Tibial nerve (tissue), 4 donors: ENCODE results near the gene ZNF219. TPM values are rescaled to one million over a fixed set of nuclear protein-coding genes. Genes with fewer than 3 reads are reported as not detected.

ENCODE experiments used
- DNase-seq, 2 donors: peaks; one replicate each; pipeline ENCODE4 v3.0.0-alpha.2; 2019; ENCODE audit warnings: low spot score in 2 of 2
- H3K27ac ChIP-seq, 4 donors: fragments of 200-600 bp; sonication (generic) in 3 of 4; one replicate each; pipeline ENCODE4 v1.5.1; 2017 to 2019; ENCODE audit warnings: mild to moderate bottlenecking in 1 of 4
- H3K27me3 ChIP-seq, 2 donors: fragments of 200-600 bp; sonication (generic) in 1 of 2; one replicate each; pipeline versions ENCODE4 v1.5.1 to v1.6.0; 2017 to 2019
- H3K36me3 ChIP-seq, 3 donors: fragments of 200-600 bp; sonication (generic); one replicate each; pipeline ENCODE4 v1.5.1; 2018 to 2019
- H3K4me1 ChIP-seq, 4 donors: fragments of 200-600 bp; sonication (generic) in 3 of 4; one replicate each; pipeline ENCODE4 v1.5.1; 2017 to 2019
- H3K4me3 ChIP-seq, 4 donors: fragments of 200-600 bp; sonication (generic) in 3 of 4; one replicate each; pipeline ENCODE4 v1.5.1; 2017 to 2019; ENCODE audit warnings: mild to moderate bottlenecking in 1 of 4, moderate library complexity in 1 of 4
- H3K9me3 ChIP-seq, 4 donors: fragments of 200-600 bp; sonication (generic) in 3 of 4; one replicate each; pipeline ENCODE4 v1.5.1; 2017 to 2019
- EP300 ChIP-seq, 2 donors: sonication (generic); formaldehyde crosslinking; IDR thresholded peaks; one replicate each; pipeline ENCODE4 v1.6.1; 2017; ENCODE audit warnings: antibody characterized with exemption in 2 of 2, mild to moderate bottlenecking in 1 of 2
- POLR2A ChIP-seq, 2 donors: fragments of 450-650 bp; IDR thresholded peaks; one replicate each; pipeline ENCODE4 v1.6.1; 2017; ENCODE audit warnings: antibody characterized with exemption in 2 of 2, mild to moderate bottlenecking in 2 of 2, moderate library complexity in 2 of 2
- whole genome bisulfite sequencing, 2 donors: methylation state at CpG; one replicate each; pipeline ENCODE4 v1.1.5; 2018; 5-methylcytosine and 5-hydroxymethylcytosine counted together
- total RNA-seq, 4 donors: library from RNA; depleted of rRNA; stranded (reverse); fragments of >200 nt; gene quantifications; one replicate each; pipeline ENCODE4 v1.1.0, GENCODE V29; 2016
- TF ChIP-seq, protein P1 (sequence below), 5 experiments: fragments of 200-600 bp in 3 of 5; fragments of 450-650 bp in 2 of 5; sonication (generic) in 3 of 5; IDR thresholded peaks; one replicate each; pipeline ENCODE4 v1.5.1; 2016 to 2019; ENCODE audit warnings: antibody characterized with exemption in 5 of 5, mild to moderate bottlenecking in 3 of 5, moderate library complexity in 2 of 5

The ZNF219 gene
- total RNA-seq, 4 donors from 2014 or later, result 28.6 to 90.3 (median 34.9) TPM

DNA sequence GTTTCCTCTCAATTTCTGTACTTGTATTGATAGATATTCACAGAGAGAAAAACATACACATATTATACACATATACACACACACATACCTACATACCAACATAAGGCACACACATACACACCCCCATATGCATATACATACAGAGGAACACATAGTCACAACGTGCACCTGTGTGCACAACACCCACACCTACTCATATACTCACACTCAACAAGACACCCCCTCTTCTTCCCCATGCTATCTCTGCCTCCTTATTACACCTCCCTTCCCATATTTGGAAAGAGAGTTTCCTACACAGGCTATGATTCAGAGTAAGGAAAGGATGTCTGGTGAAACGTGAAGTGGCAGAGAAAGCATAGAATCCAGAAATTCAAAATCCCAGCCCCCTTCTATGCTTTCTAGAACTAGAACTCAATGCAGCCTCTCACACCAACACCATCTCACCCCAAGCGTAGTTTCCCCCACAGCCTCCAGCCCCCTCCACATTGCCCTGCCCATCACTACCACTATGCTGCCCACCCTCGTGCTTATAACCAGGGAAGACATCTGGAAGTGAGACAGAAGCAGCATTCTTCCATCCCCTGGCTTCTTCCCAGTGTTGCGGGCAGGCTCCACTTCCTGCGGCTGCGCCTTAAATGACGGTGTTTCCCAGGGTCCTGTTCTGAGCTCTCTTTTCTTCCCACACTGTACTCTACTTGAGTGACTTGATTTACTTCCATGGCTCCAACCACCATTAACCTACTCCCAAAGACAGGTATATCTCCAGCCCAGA is 38.4 kb downstream of the ZNF219 start:
- WGBS, 2 donors, result 43% methylated on average over 8 of the region's 8 CpGs
- Histone ChIP-seq H3K9me3 (no peaks in the 10 kb centered on the region), H3K27me3 (no peaks in the 10 kb centered on the region), H3K4me3 (no peak overlapping the region), H3K36me3 (no peaks in the 10 kb centered on the region), H3K4me1 (peaks cover 0 to 74% (median 6%) of the 10 kb centered on the region in 4 donors), H3K27ac (peak overlapping the region in 3 of 4 donors; percentile 32 to 81 (median 52))
- DNase-seq, result no peak
- TF ChIP-seq, protein P1, sequence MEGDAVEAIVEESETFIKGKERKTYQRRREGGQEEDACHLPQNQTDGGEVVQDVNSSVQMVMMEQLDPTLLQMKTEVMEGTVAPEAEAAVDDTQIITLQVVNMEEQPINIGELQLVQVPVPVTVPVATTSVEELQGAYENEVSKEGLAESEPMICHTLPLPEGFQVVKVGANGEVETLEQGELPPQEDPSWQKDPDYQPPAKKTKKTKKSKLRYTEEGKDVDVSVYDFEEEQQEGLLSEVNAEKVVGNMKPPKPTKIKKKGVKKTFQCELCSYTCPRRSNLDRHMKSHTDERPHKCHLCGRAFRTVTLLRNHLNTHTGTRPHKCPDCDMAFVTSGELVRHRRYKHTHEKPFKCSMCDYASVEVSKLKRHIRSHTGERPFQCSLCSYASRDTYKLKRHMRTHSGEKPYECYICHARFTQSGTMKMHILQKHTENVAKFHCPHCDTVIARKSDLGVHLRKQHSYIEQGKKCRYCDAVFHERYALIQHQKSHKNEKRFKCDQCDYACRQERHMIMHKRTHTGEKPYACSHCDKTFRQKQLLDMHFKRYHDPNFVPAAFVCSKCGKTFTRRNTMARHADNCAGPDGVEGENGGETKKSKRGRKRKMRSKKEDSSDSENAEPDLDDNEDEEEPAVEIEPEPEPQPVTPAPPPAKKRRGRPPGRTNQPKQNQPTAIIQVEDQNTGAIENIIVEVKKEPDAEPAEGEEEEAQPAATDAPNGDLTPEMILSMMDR (IDR thresholded peaks at IDR 0.05), result no peak
- no peak for TF ChIP-seq EP300 (IDR thresholded peaks at IDR 0.05)
- no peak for TF ChIP-seq POLR2A (IDR thresholded peaks at IDR 0.05)

DNA sequence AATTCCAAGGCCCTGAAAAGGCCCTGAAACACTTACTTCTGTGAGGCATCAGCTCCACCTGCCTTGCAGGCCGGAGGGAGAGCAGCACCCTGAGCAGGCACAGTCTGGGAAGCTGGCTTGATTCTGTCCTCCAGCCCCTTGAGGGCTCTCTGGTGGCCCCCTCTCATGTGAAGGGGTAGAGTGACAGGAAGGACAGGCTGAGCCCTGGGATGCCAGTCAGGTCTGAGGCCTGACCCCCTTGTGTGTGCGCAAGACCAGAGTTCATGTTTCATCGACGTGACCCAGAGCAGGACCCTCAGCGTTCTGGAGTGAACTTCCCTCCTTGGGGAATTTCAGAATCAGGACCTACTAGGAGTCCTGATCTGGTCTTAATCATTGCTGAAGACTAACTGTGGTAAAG is 39.6 kb downstream of the ZNF219 start:
- peak overlapping the region in 2 of 4 donors; percentile 31 to 50 for H3K27ac ChIP-seq
- no peak overlapping the region for H3K4me3 ChIP-seq
- TF ChIP-seq EP300 (IDR thresholded peaks at IDR 0.05) (no peak), POLR2A (IDR thresholded peaks at IDR 0.05) (no peak)
- TF ChIP-seq, protein P1 (IDR thresholded peaks at IDR 0.05), result no peak
- DNase-seq, result no peak
- no peaks in the 10 kb centered on the region for H3K27me3 ChIP-seq
- WGBS, 2 donors, result 70 to 81% methylated on average over 5 of the region's 5 CpGs
- peaks cover 0 to 74% (median 6%) of the 10 kb centered on the region in 4 donors for H3K4me1 ChIP-seq
- H3K36me3 ChIP-seq, result no peaks in the 10 kb centered on the region
- H3K9me3 ChIP-seq, result no peaks in the 10 kb centered on the region

DNA sequence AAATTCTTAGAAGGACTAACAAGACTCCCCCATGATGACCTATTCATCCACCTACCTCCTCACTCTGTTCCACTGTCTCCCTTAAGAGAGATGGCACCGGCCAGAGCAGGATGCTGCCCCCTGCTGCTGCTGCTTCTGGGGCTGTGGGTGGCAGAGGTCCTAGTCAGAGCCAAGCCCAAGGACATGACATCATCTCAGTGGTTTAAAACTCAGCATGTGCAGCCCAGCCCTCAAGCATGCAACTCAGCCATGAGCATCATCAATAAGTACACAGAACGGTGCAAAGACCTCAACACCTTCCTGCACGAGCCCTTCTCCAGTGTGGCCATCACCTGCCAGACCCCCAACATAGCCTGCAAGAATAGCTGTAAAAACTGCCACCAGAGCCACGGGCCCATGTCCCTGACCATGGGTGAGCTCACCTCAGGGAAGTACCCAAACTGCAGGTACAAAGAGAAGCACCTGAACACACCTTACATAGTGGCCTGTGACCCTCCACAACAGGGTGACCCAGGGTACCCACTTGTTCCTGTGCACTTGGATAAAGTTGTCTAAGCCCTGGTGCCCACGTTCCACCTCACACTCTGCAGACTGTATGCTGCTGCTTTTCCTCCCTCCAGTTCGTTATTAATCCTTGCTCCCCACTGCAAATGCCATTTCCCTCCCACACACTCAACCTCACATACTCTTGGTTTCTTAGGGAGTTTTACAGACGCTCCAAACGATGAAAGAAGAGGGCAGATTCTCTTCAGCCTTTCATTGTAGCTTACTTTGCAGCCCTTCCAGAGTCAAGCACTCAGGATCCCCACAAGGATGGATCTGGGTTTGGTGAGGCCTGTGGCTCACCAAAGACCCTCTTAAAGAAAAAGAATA is 40.4 kb downstream of the ZNF219 start, which contains the start of gene RNASE8:
RNASE8 (plus strand) TSS at position 20 of the 873 bp plus-strand sequence; CDS start at position 91, 71 bp downstream.
- Histone ChIP-seq H3K27ac (peak within 1 kb of the TSS in 2 of 4 donors; percentile 31 to 50), H3K4me3 (no peak within 1 kb of the TSS), H3K9me3 (no peaks in the 10 kb centered on the region), H3K4me1 (peaks cover 0 to 65% (median 4%) of the 10 kb centered on the region in 4 donors), H3K27me3 (no peaks in the 10 kb centered on the region), H3K36me3 (no peaks in the 10 kb centered on the region)
- 42 to 45% methylated on average over 7 to 8 of the region's 8 CpGs for WGBS, 2 donors
- DNase-seq, result no peak
- TF ChIP-seq, protein P1 (IDR thresholded peaks at IDR 0.05), result peak in 1 of 5 experiments; percentile 34
- TF ChIP-seq POLR2A (IDR thresholded peaks at IDR 0.05) (no peak), EP300 (IDR thresholded peaks at IDR 0.05) (no peak)

DNA sequence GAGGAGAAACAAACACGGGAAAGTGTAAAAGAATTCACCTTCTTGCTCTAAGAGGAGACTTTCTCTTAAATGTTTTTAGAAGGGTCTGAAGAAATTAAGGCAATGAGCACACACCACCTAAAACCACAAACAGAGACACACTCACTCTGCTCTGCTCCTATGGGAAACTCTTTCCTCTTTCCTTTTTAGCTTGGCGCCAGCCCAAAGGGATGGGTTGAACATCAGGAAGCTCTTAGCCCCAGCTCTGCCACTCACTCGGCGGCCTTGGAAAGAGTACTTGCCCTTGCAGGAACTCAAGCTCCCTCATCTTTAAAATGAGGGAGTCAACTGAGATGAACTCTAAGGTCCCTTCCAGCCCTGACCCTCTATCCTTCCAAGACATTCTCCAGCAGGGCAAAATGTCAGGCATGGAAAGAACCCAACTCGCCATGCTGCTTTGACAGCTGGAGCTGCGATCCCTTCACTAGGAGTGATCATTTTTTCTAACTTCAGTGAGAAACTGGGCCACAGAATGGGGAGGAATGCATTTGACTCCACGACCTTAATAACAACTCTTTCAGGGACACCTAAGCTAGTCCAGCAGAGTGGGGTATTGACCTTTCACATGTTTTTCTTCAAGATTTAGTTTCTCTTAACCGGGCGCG is 41.8 kb downstream of the ZNF219 start:
- TF ChIP-seq EP300 (IDR thresholded peaks at IDR 0.05) (no peak), POLR2A (IDR thresholded peaks at IDR 0.05) (no peak)
- TF ChIP-seq, protein P1 (IDR thresholded peaks at IDR 0.05), result no peak
- Histone ChIP-seq H3K9me3 (no peaks in the 10 kb centered on the region), H3K27ac (no peak overlapping the region), H3K36me3 (no peaks in the 10 kb centered on the region), H3K27me3 (no peaks in the 10 kb centered on the region), H3K4me1 (peaks cover 0 to 56% (median 4%) of the 10 kb centered on the region in 4 donors), H3K4me3 (no peak overlapping the region)
- DNase-seq, result peak; percentile 54 to 66
- 64 to 70% methylated on average over 10 of the region's 10 CpGs for WGBS, 2 donors
